Suppressor macrophage treated with lipopolysaccharide for 4 hours (primary cell): ENCODE data around the gene ZNRF1.
"Not testable (repeated sequence)": the region's sequence is repeated elsewhere in the genome, so short reads cannot be mapped to it uniquely, and the experiment has no call there.

Experiments used
- DNase-seq: peaks from one replicate; pipeline ENCODE4 v3.0.0-alpha.2; 2020

ZNRF1 gene

GRCh38 chr16:75081179-75081859 lies 82.5 kb downstream of the ZNRF1 start:
- no peak for DNase-seq

- no peak for DNase-seq
These were observed 85.0 kb downstream of the ZNRF1 start for GRCh38 chr16:75083813-75084212.

- no peak for DNase-seq
These were observed 86.7 kb downstream of the ZNRF1 start for GRCh38 chr16:75085556-75085955.

- no peak for DNase-seq
These were observed 87.5 kb downstream of the ZNRF1 start for GRCh38 chr16:75086281-75086680.

- no peak for DNase-seq
These were observed 88.0 kb downstream of the ZNRF1 start for GRCh38 chr16:75086688-75087374.

- no peak for DNase-seq
These were observed 88.7 kb downstream of the ZNRF1 start for GRCh38 chr16:75087375-75087979.

GRCh38 chr16:75088216-75088615 lies 89.4 kb downstream of the ZNRF1 start:
- no peak for DNase-seq

GRCh38 chr16:75088934-75089333 lies 90.1 kb downstream of the ZNRF1 start:
- no peak for DNase-seq

GRCh38 chr16:75089486-75090202 lies 90.8 kb downstream of the ZNRF1 start:
- DNase-seq, result no peak

- not testable (repeated sequence) for DNase-seq
These were observed 92.1 kb downstream of the ZNRF1 start for GRCh38 chr16:75090899-75091298.

- DNase-seq, result not testable (repeated sequence)
These were observed 92.8 kb downstream of the ZNRF1 start for GRCh38 chr16:75091619-75092018.

- no peak for DNase-seq
These were observed 94.0 kb downstream of the ZNRF1 start for GRCh38 chr16:75092777-75093176.

GRCh38 chr16:75093598-75094540 lies 95.0 kb downstream of the ZNRF1 start:
- no peak for DNase-seq

- no peak for DNase-seq
These were observed 96.4 kb downstream of the ZNRF1 start for GRCh38 chr16:75095204-75095621.

- DNase-seq, result no peak
These were observed 97.8 kb downstream of the ZNRF1 start for GRCh38 chr16:75096656-75097055.

- DNase-seq, result no peak
These were observed 98.5 kb downstream of the ZNRF1 start for GRCh38 chr16:75097191-75097761.

- no peak for DNase-seq
These were observed 99.4 kb downstream of the ZNRF1 start for GRCh38 chr16:75097941-75098901.

- DNase-seq, result no peak
These were observed 100.3 kb downstream of the ZNRF1 start for GRCh38 chr16:75099075-75099667.

GRCh38 chr16:75099738-75100602 lies 101.1 kb downstream of the ZNRF1 start:
- peak; percentile 69 for DNase-seq
